ENCODE results near the gene MYO7B.

- TF ChIP-seq CTCF (conservative IDR thresholded peaks at IDR 0.05 in 1 of 2, IDR thresholded peaks at IDR 0.05 in 1 of 2; ENCODE audit: low read depth in 1 of 2, low read length in 2 of 2) = no peak
- TF ChIP-seq EZH2 (IDR thresholded peaks at IDR 0.05; ENCODE audit: low read length, missing control alignments) = no peak
Measured at GRCh38 chr2:127531221-127531648, 4.2 kb upstream of the MYO7B start.
